GM21515 (cell line): ENCODE data around the gene SLC13A4.
"Not testable (repeated sequence)": the region's sequence is repeated elsewhere in the genome, so short reads cannot be mapped to it uniquely, and the experiment has no call there.

Experiments used
- ATAC-seq: cut with Tn5 transposase; IDR thresholded peaks from one replicate; pipeline ENCODE4 v1.9.1; 2021; ENCODE audit not compliant: unreplicated experiment

Gene SLC13A4

GRCh38 chr7:135753616-135754413 is 25.8 kb upstream of the SLC13A4 start:
- no peak for ATAC-seq

DNA sequence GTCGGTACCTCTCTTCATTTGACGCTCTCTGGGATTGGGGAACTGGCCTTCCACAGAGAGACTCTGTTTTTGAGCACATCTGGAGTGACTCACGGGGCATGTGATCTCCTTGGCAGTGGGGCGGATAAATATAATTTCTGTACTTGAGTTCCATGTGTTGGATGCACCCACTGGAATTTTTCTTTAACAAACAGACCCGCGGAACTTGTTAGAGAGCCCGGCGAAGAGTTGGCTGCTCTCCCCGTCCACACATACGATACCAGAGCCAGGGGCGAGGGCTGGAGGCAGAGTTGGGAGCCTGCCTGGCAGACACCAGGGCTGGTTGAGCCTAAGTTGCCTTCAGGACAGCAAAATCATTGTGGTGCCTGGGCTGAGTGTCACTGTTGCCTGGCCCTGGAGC is 20.8 kb upstream of the SLC13A4 start, which contains the start of gene FAM180A:
Gene FAM180A (minus strand): TSS at position 44 of the 400 bp plus-strand sequence. CDS start 233 bp downstream, outside the sequence.
- no peak for ATAC-seq

GRCh38 chr7:135747366-135747765 is 19.4 kb upstream of the SLC13A4 start:
- ATAC-seq, result no peak

DNA sequence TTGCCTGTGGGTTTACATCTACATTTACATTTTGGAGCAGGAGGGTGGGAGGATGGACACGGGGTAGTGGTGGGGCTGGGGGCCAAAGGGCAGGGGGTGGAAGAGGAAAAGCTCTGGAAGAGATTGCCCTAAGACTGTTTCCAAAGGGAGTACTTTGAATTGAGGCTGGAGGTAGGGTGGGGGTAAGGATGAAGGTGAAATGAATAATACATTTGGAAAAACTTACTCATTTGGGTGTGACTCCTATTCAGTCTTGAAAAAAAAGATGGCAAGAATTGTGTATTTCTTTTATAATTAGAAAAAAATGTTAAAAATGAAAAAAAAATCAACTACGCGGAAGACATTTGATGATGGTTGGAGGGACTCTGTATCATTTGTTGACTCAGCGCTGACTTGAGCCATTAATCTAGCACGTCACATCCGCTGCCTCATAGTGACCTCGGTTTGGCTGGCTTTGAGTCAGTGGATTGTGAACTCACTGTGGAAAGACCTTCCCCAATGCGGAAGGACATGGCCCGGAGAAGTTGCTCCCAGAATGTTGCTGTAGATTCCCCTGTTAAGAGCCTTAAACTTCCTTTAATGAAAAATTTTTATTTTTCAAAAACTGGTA is 17.8 kb upstream of the SLC13A4 start:
- ATAC-seq, result no peak

DNA sequence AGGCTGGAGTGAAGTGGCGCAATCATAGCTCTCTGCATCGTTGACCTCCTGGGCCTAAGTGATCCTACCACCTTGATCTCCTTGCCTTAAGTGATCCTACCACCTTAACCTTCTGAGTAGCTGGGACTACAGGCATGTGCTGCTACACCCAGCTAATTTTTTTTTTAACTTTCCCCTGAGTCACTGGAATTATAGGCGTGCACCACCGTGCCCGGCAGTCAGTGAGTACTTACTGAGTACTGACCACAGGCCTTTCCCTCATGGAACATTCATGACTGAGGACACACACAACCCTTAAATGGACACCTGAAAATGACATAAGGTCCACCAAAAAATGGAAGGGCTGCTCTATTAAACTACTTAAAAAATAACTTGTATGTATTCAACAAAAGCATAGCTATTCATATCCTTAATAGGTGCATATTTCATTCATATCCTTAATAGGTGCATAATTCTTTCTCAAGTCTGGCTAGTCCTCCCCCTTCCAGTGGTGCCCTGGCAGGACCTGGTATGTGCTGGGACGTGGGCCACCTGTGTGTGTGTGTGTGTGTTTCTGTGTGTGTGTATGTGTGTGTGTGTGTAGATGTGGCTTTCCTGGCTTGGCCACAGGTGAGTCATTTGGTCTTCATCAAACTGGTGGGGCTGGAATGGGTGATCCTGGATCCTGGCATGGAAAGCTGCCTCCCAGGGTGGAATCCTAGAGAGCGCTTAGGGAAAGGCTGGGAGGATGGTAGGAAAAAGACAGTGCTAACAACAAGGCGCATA is 17.1 kb upstream of the SLC13A4 start:
- ATAC-seq, result no peak

DNA sequence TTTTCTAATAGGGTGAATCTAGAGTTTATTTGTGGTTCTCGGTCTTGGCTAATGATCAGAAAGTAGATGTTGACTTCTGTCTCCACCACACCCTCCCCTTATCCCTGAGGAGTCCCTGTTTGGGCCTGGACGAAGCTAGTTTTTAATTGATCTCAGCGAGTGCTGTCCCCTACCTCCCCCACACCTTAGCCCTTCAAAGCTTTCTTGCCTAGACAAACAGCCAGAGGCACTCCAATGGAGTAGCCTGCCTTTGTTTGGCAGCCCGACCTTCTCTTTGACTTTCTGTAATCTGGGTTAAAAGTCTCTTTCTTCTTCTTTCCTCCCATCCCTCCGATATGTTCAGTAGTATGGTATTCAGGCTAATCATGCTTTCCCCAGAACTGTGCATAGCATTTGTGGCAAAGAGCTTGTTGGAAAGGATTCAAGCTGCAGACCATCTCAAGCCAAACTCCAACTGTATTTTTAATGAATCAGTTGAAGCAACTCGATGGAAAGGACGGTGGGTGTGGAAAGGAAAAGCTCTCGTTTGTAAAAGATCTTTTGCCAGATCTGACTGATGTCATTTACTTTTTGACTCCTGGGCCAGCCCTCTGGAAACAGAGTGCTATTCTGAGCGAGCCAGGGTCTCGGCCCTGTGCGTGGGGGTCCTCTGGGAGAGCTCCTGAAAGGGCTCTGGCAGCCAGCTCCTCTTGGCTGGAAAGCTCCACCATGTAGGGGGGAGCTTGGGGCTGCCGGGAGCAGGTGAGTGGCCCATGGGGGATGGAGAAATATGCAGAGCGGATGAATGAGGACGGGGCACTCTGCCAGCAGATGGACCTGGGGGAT is 16.1 kb upstream of the SLC13A4 start:
- no peak for ATAC-seq

- ATAC-seq, result no peak
Measured at GRCh38 chr7:135742371-135742770, 14.4 kb upstream of the SLC13A4 start.

DNA sequence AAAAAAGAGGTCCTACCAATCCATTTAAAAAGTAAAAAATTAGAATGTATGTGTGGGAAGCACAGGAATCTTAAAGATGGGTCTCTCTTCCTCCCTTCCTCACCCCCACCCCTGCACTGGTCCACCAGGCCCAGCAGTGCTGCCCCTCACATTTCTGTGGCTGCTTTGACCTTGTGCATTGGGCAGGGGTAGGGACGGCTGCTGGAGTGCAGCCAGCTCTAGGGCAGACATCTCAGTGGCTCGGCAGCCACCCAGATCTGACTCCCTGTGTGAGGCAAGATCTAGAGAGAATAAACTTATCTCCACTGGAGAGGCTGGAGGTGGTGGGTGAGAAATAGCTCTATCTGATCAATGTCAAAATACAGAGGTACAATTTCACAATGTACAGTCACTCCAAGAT is 13.9 kb upstream of the SLC13A4 start:
- no peak for ATAC-seq

DNA sequence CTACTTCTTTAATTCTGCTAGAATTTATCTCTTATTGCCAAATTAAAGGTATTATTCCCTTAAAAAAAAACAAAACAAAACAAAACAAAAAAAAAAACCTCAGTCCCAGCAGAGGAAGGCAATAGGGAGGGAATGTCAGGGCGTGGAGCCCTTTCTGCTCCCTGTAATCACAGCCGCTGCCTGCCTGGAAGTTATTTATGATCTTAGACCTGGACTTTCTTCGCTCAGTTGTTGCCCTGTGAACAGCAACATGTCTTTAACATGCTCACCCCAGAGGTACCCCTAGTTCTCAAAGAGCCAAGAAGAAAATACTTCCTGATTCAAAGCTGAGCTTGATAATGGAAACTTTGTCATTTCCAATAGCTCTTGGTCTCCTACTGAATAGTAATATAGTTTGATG is 12.9 kb upstream of the SLC13A4 start:
- ATAC-seq, result no peak

DNA sequence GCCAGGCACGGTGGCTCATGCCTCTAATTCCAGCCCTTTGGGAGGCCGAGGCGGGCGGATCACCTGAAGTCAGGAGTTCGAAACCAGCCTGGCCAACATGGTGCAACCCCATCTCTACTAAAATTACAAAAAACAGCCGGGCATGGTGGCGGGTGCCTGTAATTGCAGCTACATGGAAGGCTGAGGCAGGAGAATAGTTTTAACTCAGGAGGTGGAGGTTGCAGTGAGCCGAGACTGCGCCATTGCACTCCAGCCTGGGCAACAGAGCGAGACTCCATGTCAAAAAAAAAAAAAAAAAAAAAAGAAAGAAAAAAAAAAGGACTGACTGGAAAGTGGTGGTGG is 9.3 kb upstream of the SLC13A4 start:
- not testable (repeated sequence) for ATAC-seq

GRCh38 chr7:135736586-135737305 is 8.8 kb upstream of the SLC13A4 start:
- no peak for ATAC-seq

GRCh38 chr7:135734343-135734689 is 6.3 kb upstream of the SLC13A4 start:
- ATAC-seq, result no peak

GRCh38 chr7:135733603-135734342 is 5.8 kb upstream of the SLC13A4 start:
- ATAC-seq, result no peak

GRCh38 chr7:135731131-135731530 is 3.1 kb upstream of the SLC13A4 start:
- ATAC-seq, result no peak

DNA sequence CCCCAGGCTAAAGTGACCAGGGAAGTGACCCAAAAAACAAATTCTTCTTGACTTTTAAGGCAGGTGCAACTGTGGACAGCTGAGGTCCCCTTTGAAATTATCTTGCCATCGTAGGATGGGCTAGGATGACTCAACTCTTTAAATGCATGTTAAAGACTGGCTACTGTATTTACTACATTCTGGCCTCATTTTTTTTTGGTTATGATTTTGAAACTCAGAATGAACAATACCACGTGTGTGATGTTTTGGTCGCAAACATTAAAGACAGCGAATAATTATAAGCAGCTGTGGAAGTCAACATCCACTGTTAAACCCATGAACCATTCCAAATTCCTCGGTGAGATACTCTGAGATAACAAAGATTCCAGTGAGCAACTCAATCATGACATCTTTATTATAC is 1.2 kb upstream of the SLC13A4 start:
- no peak for ATAC-seq

- ATAC-seq, result no peak
Measured at GRCh38 chr7:135726911-135727673, 894 bp downstream of the SLC13A4 start.

- ATAC-seq, result no peak
Measured at GRCh38 chr7:135726276-135726788, 1.7 kb downstream of the SLC13A4 start.

GRCh38 chr7:135723411-135723810 is 4.6 kb downstream of the SLC13A4 start:
- ATAC-seq, result no peak
